ENCODE results near the gene FADS2. TPM values are rescaled to one million over a fixed set of nuclear protein-coding genes. Genes with fewer than 3 reads are reported as not detected.
A peak's percentile ranks its signal among the peaks of the same experiment; 100 is the strongest.

The FADS2 gene
- total and polyA plus RNA-seq, 9 of the 15 experiments (the other 6 are each of a cell fraction or from before 2014, with no cell fraction given), result 2.9 to 42.8 (median 16.2) TPM

DNA sequence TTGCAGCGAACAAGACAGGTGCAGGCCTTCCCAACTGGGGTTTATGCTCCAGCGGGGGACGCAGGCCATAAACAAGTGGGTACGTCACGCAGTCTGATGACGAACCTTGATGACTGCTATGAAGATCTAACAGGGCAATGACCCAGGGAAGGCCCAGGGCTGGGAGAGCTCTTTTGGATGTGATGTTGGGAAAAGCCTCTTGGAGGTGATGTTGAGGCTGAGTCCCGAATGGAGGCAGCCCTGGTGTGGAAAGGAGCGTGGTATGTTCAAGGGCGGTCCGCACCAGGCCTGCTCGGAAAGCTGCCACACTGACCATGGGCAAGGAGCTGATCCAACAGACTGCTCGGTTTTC is 5.8 kb downstream of the FADS2 start (continued):
- TF ChIP-seq, protein P1, sequence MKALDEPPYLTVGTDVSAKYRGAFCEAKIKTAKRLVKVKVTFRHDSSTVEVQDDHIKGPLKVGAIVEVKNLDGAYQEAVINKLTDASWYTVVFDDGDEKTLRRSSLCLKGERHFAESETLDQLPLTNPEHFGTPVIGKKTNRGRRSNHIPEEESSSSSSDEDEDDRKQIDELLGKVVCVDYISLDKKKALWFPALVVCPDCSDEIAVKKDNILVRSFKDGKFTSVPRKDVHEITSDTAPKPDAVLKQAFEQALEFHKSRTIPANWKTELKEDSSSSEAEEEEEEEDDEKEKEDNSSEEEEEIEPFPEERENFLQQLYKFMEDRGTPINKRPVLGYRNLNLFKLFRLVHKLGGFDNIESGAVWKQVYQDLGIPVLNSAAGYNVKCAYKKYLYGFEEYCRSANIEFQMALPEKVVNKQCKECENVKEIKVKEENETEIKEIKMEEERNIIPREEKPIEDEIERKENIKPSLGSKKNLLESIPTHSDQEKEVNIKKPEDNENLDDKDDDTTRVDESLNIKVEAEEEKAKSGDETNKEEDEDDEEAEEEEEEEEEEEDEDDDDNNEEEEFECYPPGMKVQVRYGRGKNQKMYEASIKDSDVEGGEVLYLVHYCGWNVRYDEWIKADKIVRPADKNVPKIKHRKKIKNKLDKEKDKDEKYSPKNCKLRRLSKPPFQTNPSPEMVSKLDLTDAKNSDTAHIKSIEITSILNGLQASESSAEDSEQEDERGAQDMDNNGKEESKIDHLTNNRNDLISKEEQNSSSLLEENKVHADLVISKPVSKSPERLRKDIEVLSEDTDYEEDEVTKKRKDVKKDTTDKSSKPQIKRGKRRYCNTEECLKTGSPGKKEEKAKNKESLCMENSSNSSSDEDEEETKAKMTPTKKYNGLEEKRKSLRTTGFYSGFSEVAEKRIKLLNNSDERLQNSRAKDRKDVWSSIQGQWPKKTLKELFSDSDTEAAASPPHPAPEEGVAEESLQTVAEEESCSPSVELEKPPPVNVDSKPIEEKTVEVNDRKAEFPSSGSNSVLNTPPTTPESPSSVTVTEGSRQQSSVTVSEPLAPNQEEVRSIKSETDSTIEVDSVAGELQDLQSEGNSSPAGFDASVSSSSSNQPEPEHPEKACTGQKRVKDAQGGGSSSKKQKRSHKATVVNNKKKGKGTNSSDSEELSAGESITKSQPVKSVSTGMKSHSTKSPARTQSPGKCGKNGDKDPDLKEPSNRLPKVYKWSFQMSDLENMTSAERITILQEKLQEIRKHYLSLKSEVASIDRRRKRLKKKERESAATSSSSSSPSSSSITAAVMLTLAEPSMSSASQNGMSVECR (CRISPR knock-in tag; IDR thresholded peaks at IDR 0.05), result 0 out of 2 replicates have a peak, but pooled peaks have one; percentile 40
- TF ChIP-seq, protein P2, sequence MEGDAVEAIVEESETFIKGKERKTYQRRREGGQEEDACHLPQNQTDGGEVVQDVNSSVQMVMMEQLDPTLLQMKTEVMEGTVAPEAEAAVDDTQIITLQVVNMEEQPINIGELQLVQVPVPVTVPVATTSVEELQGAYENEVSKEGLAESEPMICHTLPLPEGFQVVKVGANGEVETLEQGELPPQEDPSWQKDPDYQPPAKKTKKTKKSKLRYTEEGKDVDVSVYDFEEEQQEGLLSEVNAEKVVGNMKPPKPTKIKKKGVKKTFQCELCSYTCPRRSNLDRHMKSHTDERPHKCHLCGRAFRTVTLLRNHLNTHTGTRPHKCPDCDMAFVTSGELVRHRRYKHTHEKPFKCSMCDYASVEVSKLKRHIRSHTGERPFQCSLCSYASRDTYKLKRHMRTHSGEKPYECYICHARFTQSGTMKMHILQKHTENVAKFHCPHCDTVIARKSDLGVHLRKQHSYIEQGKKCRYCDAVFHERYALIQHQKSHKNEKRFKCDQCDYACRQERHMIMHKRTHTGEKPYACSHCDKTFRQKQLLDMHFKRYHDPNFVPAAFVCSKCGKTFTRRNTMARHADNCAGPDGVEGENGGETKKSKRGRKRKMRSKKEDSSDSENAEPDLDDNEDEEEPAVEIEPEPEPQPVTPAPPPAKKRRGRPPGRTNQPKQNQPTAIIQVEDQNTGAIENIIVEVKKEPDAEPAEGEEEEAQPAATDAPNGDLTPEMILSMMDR (IDR thresholded peaks at IDR 0.05 in 2 of 3, conservative IDR thresholded peaks at IDR 0.05 in 1 of 3; ENCODE audit: insufficient read depth in 2 of 3, low read depth in 1 of 3, low read length in 3 of 3), result peak in 1 of 3 experiments; percentile 22; a peak in 1 of 6 replicates
- TF ChIP-seq CBFB (CRISPR knock-in tag; IDR thresholded peaks at IDR 0.05) (no peak), NR4A1 (CRISPR knock-in tag; IDR thresholded peaks at IDR 0.05) (0 out of 2 replicates have a peak, but pooled peaks have one; percentile 20), NR4A1 (tag; IDR thresholded peaks at IDR 0.05) (no peak), ZNF584 (CRISPR knock-in tag; IDR thresholded peaks at IDR 0.05; ENCODE audit: low read depth) (peak; percentile 38; the same call in 1 of the 2 replicates), FOXM1 (IDR thresholded peaks at IDR 0.05; ENCODE audit: low read depth) (no peak), FOXM1 (CRISPR knock-in tag; IDR thresholded peaks at IDR 0.05; ENCODE audit: low read depth) (0 out of 2 replicates have a peak, but pooled peaks have one; percentile 77), KDM4B (IDR thresholded peaks at IDR 0.05; ENCODE audit: borderline replicate concordance in 2 of 2, low read depth in 1 of 2) (no peak)
- TF ChIP-seq, protein P3, sequence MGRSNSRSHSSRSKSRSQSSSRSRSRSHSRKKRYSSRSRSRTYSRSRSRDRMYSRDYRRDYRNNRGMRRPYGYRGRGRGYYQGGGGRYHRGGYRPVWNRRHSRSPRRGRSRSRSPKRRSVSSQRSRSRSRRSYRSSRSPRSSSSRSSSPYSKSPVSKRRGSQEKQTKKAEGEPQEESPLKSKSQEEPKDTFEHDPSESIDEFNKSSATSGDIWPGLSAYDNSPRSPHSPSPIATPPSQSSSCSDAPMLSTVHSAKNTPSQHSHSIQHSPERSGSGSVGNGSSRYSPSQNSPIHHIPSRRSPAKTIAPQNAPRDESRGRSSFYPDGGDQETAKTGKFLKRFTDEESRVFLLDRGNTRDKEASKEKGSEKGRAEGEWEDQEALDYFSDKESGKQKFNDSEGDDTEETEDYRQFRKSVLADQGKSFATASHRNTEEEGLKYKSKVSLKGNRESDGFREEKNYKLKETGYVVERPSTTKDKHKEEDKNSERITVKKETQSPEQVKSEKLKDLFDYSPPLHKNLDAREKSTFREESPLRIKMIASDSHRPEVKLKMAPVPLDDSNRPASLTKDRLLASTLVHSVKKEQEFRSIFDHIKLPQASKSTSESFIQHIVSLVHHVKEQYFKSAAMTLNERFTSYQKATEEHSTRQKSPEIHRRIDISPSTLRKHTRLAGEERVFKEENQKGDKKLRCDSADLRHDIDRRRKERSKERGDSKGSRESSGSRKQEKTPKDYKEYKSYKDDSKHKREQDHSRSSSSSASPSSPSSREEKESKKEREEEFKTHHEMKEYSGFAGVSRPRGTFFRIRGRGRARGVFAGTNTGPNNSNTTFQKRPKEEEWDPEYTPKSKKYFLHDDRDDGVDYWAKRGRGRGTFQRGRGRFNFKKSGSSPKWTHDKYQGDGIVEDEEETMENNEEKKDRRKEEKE (IDR thresholded peaks at IDR 0.05; ENCODE audit: borderline replicate concordance in 1 of 2, control insufficient read depth in 1 of 2, low read depth in 2 of 2, low read length in 1 of 2), result no peak
